ENCODE results near the gene SF3A2. TPM values are rescaled to one million over a fixed set of nuclear protein-coding genes. Genes with fewer than 3 reads are reported as not detected.

Gene SF3A2
- total RNA-seq, 2 experiments from 2014 or later: 154 to 158 TPM

GRCh38 chr19:2231621-2232221 is 4.9 kb upstream of the SF3A2 start:
- no peaks in the 10 kb centered on the region for H3K27me3 Mint-ChIP-seq (ENCODE audit: low read depth)
- intact Hi-C loops (cut with micrococcal nuclease): loop anchor here (10.0 kb wide), 1 partner anchor 217 kb away; the partner anchor contains the start of gene BTBD2
- H3K27ac Mint-ChIP-seq: peak overlapping the region; percentile 56
- DNase-seq: no peak
- peaks cover 23% of the 10 kb centered on the region for H3K4me1 Mint-ChIP-seq (ENCODE audit: low read depth)
- H3K4me3 Mint-ChIP-seq: no peak overlapping the region
- H3K36me3 Mint-ChIP-seq (ENCODE audit: low read depth): peaks cover 13% of the 10 kb centered on the region
- CTCF ChIA-PET: interaction anchor here (0.6 to 0.9 kb wide), 2 partner anchors 28 to 160 kb away, joined by 3 to 4 read pairs; no protein-coding TSS in a partner anchor
- no peaks in the 10 kb centered on the region for H3K9me3 Mint-ChIP-seq

GRCh38 chr19:2232286-2233151 is 4.1 kb upstream of the SF3A2 start:
- no peaks in the 10 kb centered on the region for H3K9me3 Mint-ChIP-seq
- peaks cover 16% of the 10 kb centered on the region for H3K36me3 Mint-ChIP-seq (ENCODE audit: low read depth)
- H3K27ac Mint-ChIP-seq: no peak overlapping the region
- CTCF ChIA-PET: no interaction called here
- intact Hi-C loops (cut with micrococcal nuclease): loop anchor here (10.0 kb wide), 1 partner anchor 218 kb away; the partner anchor contains the start of gene BTBD2
- no peaks in the 10 kb centered on the region for H3K27me3 Mint-ChIP-seq (ENCODE audit: low read depth)
- DNase-seq: no peak
- peaks cover 25% of the 10 kb centered on the region for H3K4me1 Mint-ChIP-seq (ENCODE audit: low read depth)
- H3K4me3 Mint-ChIP-seq: no peak overlapping the region

GRCh38 chr19:2233601-2234280 is 2.9 kb upstream of the SF3A2 start:
- DNase-seq: no peak
- H3K27ac Mint-ChIP-seq: no peak overlapping the region
- CTCF ChIA-PET: no interaction called here
- H3K4me3 Mint-ChIP-seq: peak overlapping the region; percentile 99
- no peaks in the 10 kb centered on the region for H3K9me3 Mint-ChIP-seq
- intact Hi-C loops (cut with micrococcal nuclease): loop anchor here (10.0 kb wide), 1 partner anchor 219 kb away; the partner anchor contains the start of gene BTBD2
- H3K27me3 Mint-ChIP-seq (ENCODE audit: low read depth): no peaks in the 10 kb centered on the region
- peaks cover 38% of the 10 kb centered on the region for H3K4me1 Mint-ChIP-seq (ENCODE audit: low read depth)
- H3K36me3 Mint-ChIP-seq (ENCODE audit: low read depth): peaks cover 28% of the 10 kb centered on the region

- Mint-ChIP-seq H3K4me3 (peak overlapping the region; percentile 99), H3K27me3 (ENCODE audit: low read depth) (no peaks in the 10 kb centered on the region), H3K36me3 (ENCODE audit: low read depth) (peaks cover 35% of the 10 kb centered on the region), H3K9me3 (no peaks in the 10 kb centered on the region), H3K27ac (peak overlapping the region; percentile 75), H3K4me1 (ENCODE audit: low read depth) (peaks cover 49% of the 10 kb centered on the region)
- CTCF ChIA-PET: interaction anchor here (1.1 to 1.6 kb wide), 3 partner anchors 83 to 158 kb away, joined by 3 to 4 read pairs (median 4); no protein-coding TSS in a partner anchor
- no peak for DNase-seq
- intact Hi-C loops (cut with micrococcal nuclease): loop anchor here (5.0 to 10.0 kb wide), 2 partner anchors 220 to 377 kb away; partner anchors contain the start of gene BTBD2
Measured at GRCh38 chr19:2234996-2235380, 1.6 kb upstream of the SF3A2 start.

- peaks cover 54% of the 10 kb centered on the region for H3K4me1 Mint-ChIP-seq (ENCODE audit: low read depth)
- H3K27ac Mint-ChIP-seq: peak overlapping the region; percentile 75
- peaks cover 40% of the 10 kb centered on the region for H3K36me3 Mint-ChIP-seq (ENCODE audit: low read depth)
- H3K9me3 Mint-ChIP-seq: no peaks in the 10 kb centered on the region
- no peak for DNase-seq
- H3K4me3 Mint-ChIP-seq: peak overlapping the region; percentile 99
- H3K27me3 Mint-ChIP-seq (ENCODE audit: low read depth): no peaks in the 10 kb centered on the region
- intact Hi-C loops (cut with micrococcal nuclease): loop anchor here (1.0 to 10.0 kb wide), 13 partner anchors 23 to 548 kb away; partner anchors contain the start of genes ADAT3, BTBD2, IZUMO4 and LSM7
- CTCF ChIA-PET: interaction anchor here (0.6 to 1.6 kb wide), 7 partner anchors 28 to 158 kb away, joined by 3 to 5 read pairs (median 4); no protein-coding TSS in a partner anchor
Measured at GRCh38 chr19:2235381-2236063, 1.1 kb upstream of the SF3A2 start.

GRCh38 chr19:2236064-2236313 is 635 bp upstream of the SF3A2 start:
- intact Hi-C loops (cut with micrococcal nuclease): loop anchor here (1.0 to 10.0 kb wide), 13 partner anchors 22 to 547 kb away; partner anchors contain the start of genes ADAT3, BTBD2, IZUMO4 and LSM7
- CTCF ChIA-PET: interaction anchor here (0.6 to 1.6 kb wide), 7 partner anchors 28 to 157 kb away, joined by 3 to 5 read pairs (median 4); no protein-coding TSS in a partner anchor
- Mint-ChIP-seq H3K4me1 (ENCODE audit: low read depth) (peaks cover 59% of the 10 kb centered on the region), H3K36me3 (ENCODE audit: low read depth) (peaks cover 42% of the 10 kb centered on the region), H3K4me3 (peak overlapping the region; percentile 99), H3K27me3 (ENCODE audit: low read depth) (no peaks in the 10 kb centered on the region), H3K27ac (peak overlapping the region; percentile 98), H3K9me3 (no peaks in the 10 kb centered on the region)
- DNase-seq: no peak

GRCh38 chr19:2237051-2237868 is 636 bp downstream of the SF3A2 start:
- Mint-ChIP-seq H3K9me3 (no peaks in the 10 kb centered on the region), H3K27me3 (ENCODE audit: low read depth) (no peaks in the 10 kb centered on the region), H3K36me3 (ENCODE audit: low read depth) (peaks cover 51% of the 10 kb centered on the region), H3K4me1 (ENCODE audit: low read depth) (peaks cover 69% of the 10 kb centered on the region), H3K27ac (peak overlapping the region; percentile 98), H3K4me3 (peak overlapping the region; percentile 99)
- intact Hi-C loops (cut with micrococcal nuclease): loop anchor here (2.0 to 10.0 kb wide), 3 partner anchors 222 to 375 kb away; partner anchors contain the start of genes ADAT3, BTBD2 and SCAMP4
- CTCF ChIA-PET: interaction anchor here (0.6 to 1.5 kb wide), 5 partner anchors 22 to 1750 kb away, joined by 3 to 7 read pairs (median 3); no protein-coding TSS in a partner anchor
- DNase-seq: no peak

GRCh38 chr19:2237869-2238153 is 1.2 kb downstream of the SF3A2 start:
- CTCF ChIA-PET: interaction anchor here (0.6 to 3.7 kb wide), 6 partner anchors 15 to 1750 kb away, joined by 3 to 14 read pairs (median 5); no protein-coding TSS in a partner anchor
- H3K36me3 Mint-ChIP-seq (ENCODE audit: low read depth): peaks cover 54% of the 10 kb centered on the region
- intact Hi-C loops (cut with micrococcal nuclease): loop anchor here (2.0 to 10.0 kb wide), 3 partner anchors 223 to 374 kb away; partner anchors contain the start of genes ADAT3, BTBD2 and SCAMP4

GRCh38 chr19:2239173-2239572 is 2.5 kb downstream of the SF3A2 start:
- Mint-ChIP-seq H3K9me3 (no peaks in the 10 kb centered on the region), H3K4me3 (peak overlapping the region; percentile 99), H3K4me1 (ENCODE audit: low read depth) (peaks cover 68% of the 10 kb centered on the region), H3K36me3 (ENCODE audit: low read depth) (peaks cover 51% of the 10 kb centered on the region), H3K27me3 (ENCODE audit: low read depth) (no peaks in the 10 kb centered on the region), H3K27ac (peak overlapping the region; percentile 98)
- no peak for DNase-seq
- CTCF ChIA-PET: interaction anchor here (0.6 to 3.7 kb wide), 7 partner anchors 13 to 341 kb away, joined by 4 to 14 read pairs (median 6); no protein-coding TSS in a partner anchor
- intact Hi-C loops (cut with micrococcal nuclease): loop anchor here (5.0 to 10.0 kb wide), 2 partner anchors 224 to 373 kb away; partner anchors contain the start of gene BTBD2

More at GRCh38 chr19:2237869-2238153, 1.2 kb downstream of the SF3A2 start:
- Mint-ChIP-seq H3K4me1 (ENCODE audit: low read depth) (peaks cover 74% of the 10 kb centered on the region), H3K4me3 (peak overlapping the region; percentile 99), H3K27me3 (ENCODE audit: low read depth) (no peaks in the 10 kb centered on the region), H3K27ac (peak overlapping the region; percentile 98), H3K9me3 (no peaks in the 10 kb centered on the region)
- no peak for DNase-seq

- CTCF ChIA-PET: interaction anchor here (0.9 to 3.7 kb wide), 6 partner anchors 13 to 152 kb away, joined by 4 to 14 read pairs (median 5); no protein-coding TSS in a partner anchor
- Mint-ChIP-seq H3K9me3 (no peaks in the 10 kb centered on the region), H3K27ac (peak overlapping the region; percentile 73), H3K27me3 (ENCODE audit: low read depth) (no peaks in the 10 kb centered on the region), H3K4me1 (ENCODE audit: low read depth) (peaks cover 59% of the 10 kb centered on the region), H3K4me3 (peak overlapping the region; percentile 99), H3K36me3 (ENCODE audit: low read depth) (peaks cover 54% of the 10 kb centered on the region)
- DNase-seq: peak; percentile 61
- intact Hi-C loops (cut with micrococcal nuclease): loop anchor here (5.0 to 10.0 kb wide), 2 partner anchors 225 to 372 kb away; partner anchors contain the start of gene BTBD2
Measured at GRCh38 chr19:2239771-2240770, 3.4 kb downstream of the SF3A2 start.

Measured in activated naive CD4-positive, alpha-beta T cell treated with anti-CD3 and anti-CD28 coated beads for 36 hours (primary cell).